ENCODE measurements around the gene RPTOR. TPM values are rescaled to one million over a fixed set of nuclear protein-coding genes. Genes with fewer than 3 reads are reported as not detected.

The RPTOR gene
- polyA plus RNA-seq, 1 donor from 2014 or later, result 9.9 TPM

DNA sequence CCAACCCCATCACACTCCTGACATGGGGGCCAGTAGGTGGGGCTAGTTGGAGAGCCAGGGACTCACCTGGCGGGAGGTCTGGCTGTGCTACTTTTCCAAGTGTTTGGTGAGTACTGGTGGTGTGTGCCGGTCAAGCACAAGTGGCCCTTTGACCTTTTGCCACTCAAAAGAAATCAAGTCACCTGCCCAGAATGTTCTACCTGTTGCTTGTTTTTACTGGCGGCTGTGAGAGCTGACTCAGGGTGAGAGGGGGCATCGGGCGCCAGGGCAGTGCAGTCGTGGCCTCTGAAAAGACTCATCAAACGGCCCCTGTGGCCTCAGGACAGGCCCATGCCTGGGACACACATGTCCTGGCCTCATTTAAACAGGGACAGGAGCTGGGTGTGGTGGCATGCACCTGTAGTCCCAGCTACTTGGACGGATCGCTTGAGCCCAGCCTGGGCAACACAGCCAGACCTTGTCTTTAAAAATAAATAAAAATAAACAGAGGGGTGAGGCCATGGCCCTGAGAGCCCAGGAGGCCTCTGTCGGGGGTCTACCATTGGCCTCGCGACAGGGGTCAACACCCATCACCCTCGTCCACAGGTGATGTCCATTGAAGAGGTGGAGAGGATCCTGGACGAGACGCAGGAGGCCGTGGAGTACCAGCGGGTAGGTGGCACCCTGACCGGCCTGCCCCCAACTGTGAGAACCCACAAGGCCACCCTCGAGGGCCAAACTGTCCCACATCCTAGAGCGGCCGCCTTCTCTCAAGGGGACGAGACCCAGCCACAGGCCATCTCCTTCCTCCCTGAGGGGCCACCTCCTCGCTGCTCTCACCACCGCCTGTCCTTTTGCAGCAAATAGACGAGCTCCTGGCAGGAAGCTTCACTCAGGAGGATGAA, 452.0 kb downstream of the RPTOR start:
- Mint-ChIP-seq H3K36me3 (peaks cover 3% of the 10 kb centered on the region), H3K4me1 (peaks cover 5 to 8% (median 6%) of the 10 kb centered on the region in 3 donors), H3K27me3 (peaks cover 2% of the 10 kb centered on the region), H3K4me3 (peak overlapping the region in 1 of 4 donors; percentile 52), H3K27ac (no peak overlapping the region), H3K9me3 (no peaks in the 10 kb centered on the region)

DNA sequence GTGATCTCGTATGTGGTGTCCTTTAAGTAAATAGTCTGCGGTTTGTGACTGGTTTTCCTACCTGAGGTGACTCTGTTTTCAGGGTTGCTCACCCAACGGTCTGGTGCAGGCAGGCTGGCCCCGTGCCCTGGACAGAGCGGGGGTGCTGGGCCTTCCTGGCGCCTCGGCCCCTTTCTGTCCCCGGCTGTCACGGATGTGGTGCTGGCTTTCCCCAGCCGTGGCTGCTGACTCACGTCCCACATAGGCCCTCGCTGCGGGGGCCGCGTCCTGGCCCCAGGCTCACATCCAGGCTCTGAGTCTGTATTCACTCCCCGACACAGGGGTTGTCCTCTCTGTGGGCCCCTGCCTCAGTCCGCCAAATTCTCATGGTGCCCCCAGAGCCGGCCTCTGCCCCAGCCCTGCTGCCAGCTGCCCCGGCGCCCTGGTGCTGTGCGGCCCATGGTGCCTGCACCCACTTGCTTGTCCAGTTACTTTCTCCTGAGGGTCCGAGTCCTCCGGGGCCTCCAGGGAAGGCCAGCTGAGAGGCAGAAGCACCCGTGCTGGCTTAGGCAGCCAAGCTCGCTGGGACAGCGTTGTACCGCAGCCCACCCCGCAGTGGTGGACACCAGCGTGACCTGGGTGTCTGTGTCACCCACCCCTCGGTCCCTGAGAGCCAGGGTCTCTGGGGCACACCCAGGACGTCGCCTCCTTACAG, 452.9 kb downstream of the RPTOR start:
- Mint-ChIP-seq H3K4me3 (no peak overlapping the region), H3K4me1 (peaks cover 5 to 7% (median 6%) of the 10 kb centered on the region in 3 donors), H3K27me3 (peaks cover 2% of the 10 kb centered on the region), H3K9me3 (no peaks in the 10 kb centered on the region), H3K27ac (no peak overlapping the region), H3K36me3 (peaks cover 3% of the 10 kb centered on the region)

DNA sequence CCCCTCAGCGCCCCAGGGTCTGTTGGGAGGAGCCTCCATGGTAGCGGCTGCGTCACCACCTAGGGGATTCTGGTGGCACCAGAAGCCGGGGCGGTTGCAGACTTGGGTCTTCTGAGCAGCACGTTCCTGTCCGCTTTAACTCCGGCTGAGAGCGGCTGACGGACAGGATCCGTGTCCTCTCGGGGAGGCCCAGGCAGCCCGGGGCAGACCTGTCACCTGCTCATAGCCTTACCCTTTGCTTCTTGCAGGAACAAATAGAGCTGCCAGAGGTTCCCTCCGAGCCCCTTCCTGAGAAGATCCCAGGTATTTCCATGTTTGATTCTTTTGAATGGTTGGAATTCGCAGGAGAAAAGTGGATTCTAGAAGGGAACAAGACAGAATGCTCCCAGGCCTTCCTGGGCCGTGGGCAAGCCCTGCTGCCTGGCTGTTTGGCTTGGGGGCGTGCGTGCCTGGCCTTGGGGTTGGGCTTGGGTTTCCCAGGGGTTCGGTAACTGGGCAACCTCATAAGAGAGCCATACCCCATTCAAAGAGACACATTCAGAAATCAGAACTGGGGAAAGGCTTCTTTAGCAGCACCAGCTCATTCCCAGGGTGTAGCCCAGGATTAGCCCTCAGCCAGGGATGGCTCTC, 453.6 kb downstream of the RPTOR start:
- no peak overlapping the region for H3K4me3 Mint-ChIP-seq
- H3K4me1 Mint-ChIP-seq, result peaks cover 0 to 3% (median under 1%) of the 10 kb centered on the region in 3 donors
- peak overlapping the region in 1 of 3 donors; percentile 67 for H3K27ac Mint-ChIP-seq

DNA sequence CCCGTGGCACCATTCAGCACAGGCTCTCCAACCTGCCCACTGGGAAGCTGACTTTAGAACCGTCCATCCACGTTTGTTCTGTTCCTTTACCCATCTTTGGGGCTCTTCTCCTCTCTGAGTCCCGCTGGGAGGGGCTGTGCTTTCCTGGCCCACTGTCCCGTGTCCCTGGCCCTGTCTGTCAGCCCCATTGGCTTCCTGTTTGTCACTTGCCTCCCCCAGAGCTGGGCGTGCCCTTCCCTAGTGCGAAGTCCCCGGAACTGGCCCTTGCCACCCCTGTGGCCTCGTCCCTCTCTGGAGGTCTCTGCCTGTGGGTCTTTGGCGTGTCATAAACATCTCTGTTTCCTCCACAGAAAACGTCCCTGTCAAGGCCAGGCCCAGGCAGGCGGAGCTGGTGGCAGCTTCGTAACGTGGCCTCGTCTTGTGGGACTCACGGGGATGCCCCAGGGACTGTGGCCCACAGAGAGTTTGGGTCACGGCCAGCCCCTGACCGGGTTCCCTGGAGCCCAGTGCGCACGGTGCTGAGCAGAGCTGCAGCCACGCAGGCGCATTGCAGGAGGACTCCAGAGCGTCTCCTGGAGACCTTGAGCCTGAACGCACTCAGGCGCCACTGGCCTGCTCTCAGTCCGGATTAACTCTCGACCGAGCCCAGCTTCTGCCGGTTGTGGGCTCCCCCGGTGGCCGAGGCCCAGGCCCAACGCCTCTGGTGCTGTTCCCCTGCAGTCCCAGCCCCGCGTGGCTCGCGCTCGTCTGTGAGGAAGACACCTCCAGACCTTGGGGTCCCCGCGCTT, 454.3 kb downstream of the RPTOR start:
- H3K9me3 Mint-ChIP-seq, result no peaks in the 10 kb centered on the region
- no peak overlapping the region for H3K4me3 Mint-ChIP-seq
- H3K36me3 Mint-ChIP-seq, result peaks cover 3% of the 10 kb centered on the region
- peaks cover 0 to 4% (median 2%) of the 10 kb centered on the region in 3 donors for H3K4me1 Mint-ChIP-seq
- peak overlapping the region in 1 of 3 donors; percentile 67 for H3K27ac Mint-ChIP-seq
- H3K27me3 Mint-ChIP-seq, result peaks cover 8% of the 10 kb centered on the region

More for the DNA sequence above, 453.6 kb downstream of the RPTOR start:
- H3K9me3 Mint-ChIP-seq, result no peaks in the 10 kb centered on the region
- H3K27me3 Mint-ChIP-seq, result peaks cover 3% of the 10 kb centered on the region
- peaks cover 3% of the 10 kb centered on the region for H3K36me3 Mint-ChIP-seq

DNA sequence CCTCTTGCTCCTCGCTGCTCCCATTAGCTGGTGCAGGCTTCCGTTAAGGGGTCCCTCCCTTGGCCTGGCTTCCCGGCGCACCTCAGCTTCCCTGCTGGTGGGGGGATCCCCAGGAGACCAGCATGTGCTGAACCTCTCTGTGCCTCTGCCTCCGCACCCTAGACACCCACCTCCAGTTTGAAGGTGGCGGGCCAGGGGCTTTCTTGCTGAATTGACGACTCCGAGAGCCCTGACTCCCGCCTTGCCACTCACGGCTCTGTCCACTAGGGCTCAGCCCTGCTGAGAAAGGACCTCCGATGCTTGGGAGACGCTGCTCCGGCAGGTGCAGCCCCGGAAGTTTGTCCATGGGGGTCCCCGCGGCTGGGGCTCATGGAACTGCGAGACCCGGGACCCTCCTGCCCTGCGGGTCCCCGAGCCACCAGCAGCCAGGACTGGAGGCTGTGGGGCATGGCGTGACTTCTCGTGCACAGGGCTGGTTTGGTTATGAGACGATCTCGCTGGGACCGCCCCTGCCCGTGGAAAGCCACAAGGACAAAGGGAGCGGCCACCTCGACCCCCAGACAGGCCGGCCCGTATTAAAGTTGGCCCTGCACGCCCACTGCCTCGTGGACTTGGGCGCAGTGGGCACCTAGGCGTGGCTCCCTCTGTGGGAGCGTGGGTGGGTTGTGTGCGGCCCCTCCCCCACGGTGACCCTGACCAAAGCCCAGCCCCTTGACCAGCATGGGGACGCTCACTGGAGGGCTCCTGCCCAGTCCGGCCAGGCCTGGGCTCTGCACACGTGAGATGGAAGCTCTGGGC, 455.1 kb downstream of the RPTOR start:
- Mint-ChIP-seq H3K9me3 (no peaks in the 10 kb centered on the region), H3K36me3 (peaks cover 3% of the 10 kb centered on the region), H3K4me1 (peaks cover 0 to 7% (median 6%) of the 10 kb centered on the region in 3 donors), H3K4me3 (no peak overlapping the region), H3K27me3 (peaks cover 12% of the 10 kb centered on the region), H3K27ac (peak overlapping the region in 1 of 3 donors; percentile 65)

DNA sequence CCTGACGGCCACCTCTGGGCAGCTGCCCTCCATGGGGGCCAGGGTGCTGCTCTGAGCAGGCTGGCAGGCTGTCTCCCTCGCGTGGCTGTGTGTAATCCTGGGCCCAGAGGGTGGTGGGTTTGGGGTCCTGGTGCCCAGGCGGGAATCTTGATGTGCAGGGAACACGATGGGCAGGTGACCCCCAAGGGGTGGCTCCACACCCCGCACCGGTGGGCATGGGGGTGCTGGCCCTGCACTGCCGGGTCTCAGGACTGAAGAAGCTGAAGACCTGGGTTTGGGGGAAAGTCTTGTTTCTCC, 455.6 kb downstream of the RPTOR start:
- Mint-ChIP-seq H3K36me3 (peaks cover 4% of the 10 kb centered on the region), H3K9me3 (no peaks in the 10 kb centered on the region), H3K4me1 (peaks cover 0 to 10% (median 7%) of the 10 kb centered on the region in 3 donors), H3K4me3 (no peak overlapping the region), H3K27me3 (peaks cover 14% of the 10 kb centered on the region), H3K27ac (no peak overlapping the region)

DNA sequence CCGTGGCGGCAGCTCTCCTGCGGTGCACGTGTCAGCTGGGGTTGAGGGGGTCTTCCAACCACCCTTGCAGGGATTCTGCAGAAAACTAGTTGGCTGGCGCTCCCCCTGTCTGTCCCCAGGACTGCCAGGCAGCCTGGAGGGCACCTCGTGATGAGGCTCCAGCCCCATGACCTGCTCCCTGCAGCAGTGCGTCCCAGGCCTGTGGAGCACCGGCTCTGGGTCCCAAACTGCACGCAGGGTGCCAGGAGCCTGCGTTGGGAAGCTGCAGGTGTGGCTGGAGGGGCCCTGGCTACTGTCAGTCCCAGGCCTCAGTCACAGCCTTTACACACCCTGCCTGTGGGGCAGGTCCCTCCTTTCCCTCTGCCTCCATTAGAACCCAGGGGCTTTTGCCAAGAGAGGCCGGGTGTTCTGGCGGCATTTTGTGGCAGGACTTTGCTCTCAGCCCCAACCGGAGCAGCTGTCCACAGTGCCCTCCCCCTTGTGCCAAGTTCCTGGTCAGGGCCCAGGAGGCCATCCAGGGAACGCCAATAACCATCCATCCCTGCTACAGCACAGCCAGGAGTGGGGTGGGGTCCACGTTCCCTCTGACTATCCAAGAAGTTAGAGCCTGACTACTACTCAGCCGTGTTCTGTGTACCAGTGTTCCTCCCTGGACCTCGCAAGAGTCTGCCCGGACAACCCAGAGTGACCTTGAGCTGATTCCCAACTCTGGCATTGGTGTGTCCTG, 456.2 kb downstream of the RPTOR start:
- H3K4me1 Mint-ChIP-seq, result peaks cover 0 to 10% (median 7%) of the 10 kb centered on the region in 3 donors
- H3K9me3 Mint-ChIP-seq, result no peaks in the 10 kb centered on the region
- no peak overlapping the region for H3K4me3 Mint-ChIP-seq
- peaks cover 4% of the 10 kb centered on the region for H3K36me3 Mint-ChIP-seq
- H3K27ac Mint-ChIP-seq, result no peak overlapping the region
- peaks cover 16% of the 10 kb centered on the region for H3K27me3 Mint-ChIP-seq

DNA sequence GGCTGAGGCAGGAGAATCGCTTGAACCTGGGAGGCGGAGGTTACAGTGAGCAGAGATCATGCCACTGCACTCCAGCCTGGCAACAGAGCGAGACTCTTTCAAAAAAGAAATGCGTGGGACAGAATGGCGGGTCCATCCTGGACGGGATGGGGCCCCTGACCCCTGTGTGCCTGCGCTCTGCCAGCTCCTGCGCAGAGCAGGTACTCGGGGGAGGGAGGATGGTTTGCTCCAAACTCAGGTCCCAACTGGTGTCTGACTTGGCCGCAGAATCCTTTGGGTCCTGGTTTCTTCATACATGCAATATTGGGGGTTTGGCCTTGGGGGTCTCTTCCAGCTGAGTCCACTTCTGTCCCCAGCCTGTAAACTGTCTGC, 457.4 kb downstream of the RPTOR start:
- Mint-ChIP-seq H3K27me3 (peaks cover 19% of the 10 kb centered on the region), H3K36me3 (peaks cover 1% of the 10 kb centered on the region), H3K4me3 (no peak overlapping the region), H3K9me3 (no peaks in the 10 kb centered on the region), H3K27ac (peak overlapping the region in 1 of 3 donors; percentile 37), H3K4me1 (peaks cover 0 to 10% (median 10%) of the 10 kb centered on the region in 3 donors)

DNA sequence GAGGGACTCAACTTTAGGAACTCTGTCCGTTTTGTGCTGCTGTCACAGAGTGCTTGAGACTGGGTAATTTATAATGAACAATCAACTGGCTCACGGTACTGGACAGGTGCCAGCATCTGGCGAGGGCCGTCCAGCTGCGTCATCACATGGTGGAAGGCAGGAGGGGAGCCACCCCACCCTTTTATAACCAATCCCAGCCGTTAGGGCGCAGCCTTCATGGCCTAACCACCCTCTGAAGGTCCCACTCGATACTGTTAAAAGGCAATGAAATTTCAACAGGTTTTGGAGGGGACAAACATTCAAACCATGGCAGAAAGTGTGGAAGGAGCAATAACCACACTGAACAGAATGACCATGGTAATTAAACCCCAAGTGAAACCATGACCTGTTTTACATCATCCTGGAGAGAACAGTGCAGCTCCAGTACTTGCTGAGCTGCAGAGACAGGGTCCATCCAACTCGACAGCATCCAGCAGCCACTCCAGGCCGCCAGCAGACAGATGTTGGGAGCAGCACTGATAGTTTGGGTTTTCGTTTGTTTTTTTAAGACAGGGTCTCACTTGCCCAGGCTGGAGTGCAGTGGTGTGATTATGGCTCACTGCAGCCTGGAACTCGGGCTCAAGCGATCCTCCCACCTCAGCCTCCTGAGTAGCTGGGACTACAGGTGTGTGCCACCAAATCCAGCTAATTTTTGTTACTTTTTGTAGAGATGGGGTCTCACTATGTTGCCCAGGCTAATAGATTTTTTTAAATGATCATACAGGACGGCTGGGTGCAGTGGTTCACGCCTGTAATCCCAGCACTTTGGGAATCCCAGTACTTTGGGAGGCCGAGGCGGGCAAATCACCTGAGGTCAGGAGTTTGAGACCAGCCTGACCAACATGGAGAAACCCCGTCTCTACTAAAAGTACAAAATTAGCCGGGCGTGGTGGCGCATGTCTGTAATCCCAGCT, 458.0 kb downstream of the RPTOR start:
- H3K4me3 Mint-ChIP-seq, result peak overlapping the region in 1 of 4 donors; percentile 34
- peak overlapping the region in 1 of 3 donors; percentile 37 for H3K27ac Mint-ChIP-seq
- H3K36me3 Mint-ChIP-seq, result peaks cover 1% of the 10 kb centered on the region
- H3K27me3 Mint-ChIP-seq, result peaks cover 19% of the 10 kb centered on the region
- H3K4me1 Mint-ChIP-seq, result peaks cover 0 to 10% (median 10%) of the 10 kb centered on the region in 3 donors
- H3K9me3 Mint-ChIP-seq, result no peaks in the 10 kb centered on the region

DNA sequence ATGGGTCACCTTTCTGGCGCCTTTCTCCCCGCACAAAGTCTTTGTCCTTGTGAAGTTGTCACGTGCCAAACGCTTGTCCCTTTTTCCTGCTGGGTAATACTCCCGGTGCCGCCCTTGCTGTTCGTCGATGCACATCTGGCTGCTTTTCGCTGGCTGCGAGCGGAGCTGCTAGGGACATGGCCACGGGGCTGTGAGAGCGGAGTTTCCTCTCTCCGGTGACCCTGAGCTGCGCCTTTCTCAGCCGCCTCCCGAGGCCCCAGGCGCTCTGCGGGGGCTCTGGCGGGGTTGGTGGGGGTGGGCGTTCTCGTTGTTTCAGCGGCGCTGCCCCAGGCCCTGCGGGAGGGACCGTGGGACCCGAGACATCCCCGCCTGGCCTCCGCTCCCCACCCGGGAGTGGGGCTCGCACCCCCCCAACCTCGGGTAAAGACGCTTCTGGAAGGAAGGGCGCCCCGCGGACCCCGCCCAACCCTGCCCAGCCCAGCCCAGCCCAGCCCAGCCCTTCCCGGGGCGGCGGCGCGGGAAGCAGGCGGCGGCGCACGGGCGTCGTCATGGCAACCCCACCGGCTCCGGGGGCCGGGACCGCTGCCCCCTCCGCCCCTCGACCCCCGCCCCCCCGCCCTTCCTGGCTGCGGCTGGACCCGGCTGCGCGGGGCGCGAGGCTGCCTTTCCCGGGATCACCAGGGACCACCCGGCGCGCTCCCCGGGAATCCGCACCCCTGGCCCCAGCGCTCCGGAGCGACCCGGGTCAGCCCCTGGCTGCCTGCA, 459.3 kb downstream of the RPTOR start:
- H3K27me3 Mint-ChIP-seq, result peaks cover 19% of the 10 kb centered on the region

DNA sequence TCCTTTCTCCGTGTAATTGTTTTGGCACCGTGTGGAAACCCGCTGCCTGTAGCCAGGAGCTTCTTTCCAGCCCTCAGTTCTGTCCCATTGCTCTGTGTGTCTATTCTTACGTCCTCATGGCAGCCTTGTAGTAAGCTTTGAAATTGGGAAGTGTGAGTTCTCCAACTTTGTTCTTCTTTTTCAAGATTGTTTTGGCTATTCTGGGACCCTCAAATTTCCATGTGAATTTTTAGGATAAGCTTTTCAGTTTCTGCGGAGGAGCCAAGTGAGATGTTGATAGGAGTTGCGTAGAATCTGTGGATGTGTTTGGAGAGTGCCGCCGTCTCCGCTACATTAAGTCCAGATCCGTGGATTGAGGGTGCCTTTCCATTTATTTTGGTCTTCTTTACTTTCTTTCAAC, 462.3 kb downstream of the RPTOR start:
- Mint-ChIP-seq H3K27me3 (peaks cover 19% of the 10 kb centered on the region), H3K9me3 (peaks cover 2 to 7% (median 2%) of the 10 kb centered on the region in 3 donors), H3K4me3 (no peak overlapping the region), H3K4me1 (peaks cover 0 to 10% (median 10%) of the 10 kb centered on the region in 3 donors), H3K36me3 (peaks cover 3% of the 10 kb centered on the region), H3K27ac (no peak overlapping the region)

More for the DNA sequence above, 459.3 kb downstream of the RPTOR start:
- Mint-ChIP-seq H3K4me3 (no peak overlapping the region), H3K4me1 (peaks cover 0 to 10% (median 10%) of the 10 kb centered on the region in 3 donors), H3K9me3 (no peaks in the 10 kb centered on the region), H3K27ac (no peak overlapping the region), H3K36me3 (peaks cover 1% of the 10 kb centered on the region)

DNA sequence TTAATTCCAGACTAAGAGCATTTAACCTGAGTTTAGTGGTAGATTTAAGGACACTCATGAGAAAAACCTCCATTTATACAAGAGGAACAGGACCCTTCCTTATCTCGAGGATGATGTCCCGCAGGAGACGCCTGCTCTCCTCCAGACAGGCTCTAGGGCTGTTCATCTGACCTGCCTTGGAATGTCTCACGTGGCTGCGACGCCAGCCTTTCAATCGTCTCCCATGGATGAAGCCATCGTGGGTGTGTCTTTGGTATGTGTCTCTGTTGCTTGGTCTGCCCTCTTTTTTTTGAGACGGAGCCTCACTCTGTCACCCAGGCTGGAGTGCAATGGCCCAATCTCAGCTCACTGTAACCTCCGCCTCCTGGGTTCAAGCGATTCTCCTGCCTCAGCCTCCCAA, 463.5 kb downstream of the RPTOR start:
- Mint-ChIP-seq H3K9me3 (peaks cover 2 to 7% (median 4%) of the 10 kb centered on the region in 3 donors), H3K36me3 (peaks cover 3% of the 10 kb centered on the region), H3K27me3 (peaks cover 19% of the 10 kb centered on the region), H3K27ac (no peak overlapping the region), H3K4me1 (peaks cover 0 to 10% (median 10%) of the 10 kb centered on the region in 3 donors), H3K4me3 (no peak overlapping the region)
